Measurements from ENCODE around the gene RPIA.
A peak's percentile ranks its signal among the peaks of the same experiment; 100 is the strongest.

The RPIA gene

GRCh38 chr2:88687384-88687783, 4.1 kb upstream of the RPIA start:
- Mint-ChIP-seq H3K4me3 (no peak overlapping the region), H3K36me3 (ENCODE audit: low read depth) (peaks cover 17% of the 10 kb centered on the region), H3K27ac (no peak overlapping the region), H3K27me3 (ENCODE audit: low read depth) (no peaks in the 10 kb centered on the region), H3K9me3 (peaks cover 51% of the 10 kb centered on the region), H3K4me1 (peaks cover 26% of the 10 kb centered on the region)
- TF ChIP-seq CTCF (IDR thresholded peaks at IDR 0.05; ENCODE audit: unreplicated experiment in 3 of 3): no peak

GRCh38 chr2:88690591-88691338, 708 bp upstream of the RPIA start:
- Mint-ChIP-seq H3K27me3 (ENCODE audit: low read depth) (no peaks in the 10 kb centered on the region), H3K9me3 (peaks cover 23% of the 10 kb centered on the region), H3K4me3 (peak overlapping the region; percentile 93 to 99 (median 94)), H3K4me1 (peaks cover 42% of the 10 kb centered on the region), H3K27ac (peak overlapping the region; percentile 88 to 96 (median 89)), H3K36me3 (ENCODE audit: low read depth) (peaks cover 12% of the 10 kb centered on the region)
- no peak for TF ChIP-seq CTCF (IDR thresholded peaks at IDR 0.05; ENCODE audit: unreplicated experiment in 3 of 3)

GRCh38 chr2:88692187-88692586, 714 bp downstream of the RPIA start:
- peaks cover 42% of the 10 kb centered on the region for H3K4me1 Mint-ChIP-seq
- H3K27me3 Mint-ChIP-seq (ENCODE audit: low read depth): no peaks in the 10 kb centered on the region
- H3K36me3 Mint-ChIP-seq (ENCODE audit: low read depth): peaks cover 9% of the 10 kb centered on the region
- peak overlapping the region; percentile 93 to 99 (median 94) for H3K4me3 Mint-ChIP-seq
- peaks cover 23% of the 10 kb centered on the region for H3K9me3 Mint-ChIP-seq
- peak overlapping the region; percentile 83 to 89 (median 85) for H3K27ac Mint-ChIP-seq
- no peak for TF ChIP-seq CTCF (IDR thresholded peaks at IDR 0.05; ENCODE audit: unreplicated experiment in 3 of 3)

GRCh38 chr2:88693911-88694414, 2.5 kb downstream of the RPIA start:
- peak overlapping the region; percentile 93 to 99 (median 94) for H3K4me3 Mint-ChIP-seq
- TF ChIP-seq CTCF (IDR thresholded peaks at IDR 0.05; ENCODE audit: unreplicated experiment in 3 of 3): no peak
- H3K9me3 Mint-ChIP-seq: peaks cover 16% of the 10 kb centered on the region
- peaks cover 18% of the 10 kb centered on the region for H3K36me3 Mint-ChIP-seq (ENCODE audit: low read depth)
- H3K4me1 Mint-ChIP-seq: peaks cover 42% of the 10 kb centered on the region
- H3K27ac Mint-ChIP-seq: no peak overlapping the region
- no peaks in the 10 kb centered on the region for H3K27me3 Mint-ChIP-seq (ENCODE audit: low read depth)

GRCh38 chr2:88696611-88697010, 5.1 kb downstream of the RPIA start:
- peaks cover 28% of the 10 kb centered on the region for H3K36me3 Mint-ChIP-seq (ENCODE audit: low read depth)
- no peak overlapping the region for H3K4me3 Mint-ChIP-seq
- no peaks in the 10 kb centered on the region for H3K27me3 Mint-ChIP-seq (ENCODE audit: low read depth)
- no peak for TF ChIP-seq CTCF (IDR thresholded peaks at IDR 0.05; ENCODE audit: unreplicated experiment in 3 of 3)
- H3K4me1 Mint-ChIP-seq: peaks cover 22% of the 10 kb centered on the region
- no peaks in the 10 kb centered on the region for H3K9me3 Mint-ChIP-seq
- no peak overlapping the region for H3K27ac Mint-ChIP-seq
